Lower leg skin (tissue), 3 donors: ENCODE measurements around the gene OR52N4.

ENCODE experiments used
- CTCF ChIP-seq, 3 donors: fragments of 450-650 bp; IDR thresholded peaks; one replicate each; pipeline ENCODE4 v1.5.1; 2016; ENCODE audit warnings: antibody characterized with exemption in 3 of 3, mild to moderate bottlenecking in 3 of 3, moderate library complexity in 2 of 3
- POLR2A ChIP-seq, 2 donors: fragments of 450-650 bp; IDR thresholded peaks; one replicate each; pipeline ENCODE4 v1.6.1; 2016 to 2017; ENCODE audit warnings: antibody characterized with exemption in 2 of 2, mild to moderate bottlenecking in 1 of 2, moderate library complexity in 1 of 2

DNA sequence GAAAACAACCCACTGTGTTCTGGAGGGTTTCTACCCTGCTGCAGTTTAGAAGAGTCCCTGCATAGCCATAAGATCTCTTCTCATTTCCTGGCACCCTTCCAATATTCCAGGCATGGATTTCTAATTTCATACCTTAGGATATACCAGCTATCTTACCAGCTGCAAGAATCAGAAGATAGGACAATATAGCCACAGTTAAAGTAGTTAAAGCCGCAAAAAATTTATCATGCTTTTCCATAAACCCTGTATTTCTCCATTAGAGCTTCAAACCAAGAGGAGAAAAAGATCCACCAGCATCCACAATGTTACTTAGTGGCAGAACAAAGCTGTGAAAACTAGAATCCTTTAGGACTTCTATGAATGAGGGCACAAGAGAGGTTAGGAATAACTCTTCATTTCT lies 26.4 kb upstream of the OR52N4 start:
- TF ChIP-seq CTCF (IDR thresholded peaks at IDR 0.05) (no peak), POLR2A (IDR thresholded peaks at IDR 0.05) (no peak)
